C4-2B (cell line): ENCODE data around the gene PDGFC.

Experiments used
- H3K27ac ChIP-seq: fragments of 450-650 bp; 2 replicates; pipeline ENCODE4 v1.5.1; 2017
- ZFX ChIP-seq: fragments of 450-650 bp; IDR thresholded peaks from 2 replicates; pipeline ENCODE4 v1.6.1; 2017
- TF ChIP-seq, protein P1 (sequence below): fragments of 450-650 bp; conservative IDR thresholded peaks from 2 replicates; pipeline ENCODE4 v1.5.1; 2017; ENCODE audit warnings: mild to moderate bottlenecking

Gene PDGFC

DNA sequence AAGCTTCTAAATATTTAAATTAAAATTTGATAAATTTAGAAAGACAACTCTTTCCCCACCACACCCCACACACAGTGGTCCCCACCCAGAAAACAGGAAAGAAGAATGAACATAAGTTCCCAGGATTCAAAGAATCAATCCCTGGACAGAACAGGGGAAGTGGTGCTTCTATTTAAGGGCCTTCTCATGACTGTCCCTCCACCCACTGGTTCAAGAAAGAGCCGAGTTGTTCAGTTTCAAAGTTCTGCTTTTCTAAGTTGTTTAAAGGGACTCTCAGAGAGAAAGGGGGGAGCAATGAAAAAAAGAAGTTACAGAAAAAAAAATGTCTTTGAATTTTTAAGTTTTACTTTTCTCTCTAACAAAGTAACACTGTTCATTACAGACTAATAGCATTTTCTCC lies 195.8 kb downstream of the PDGFC start:
- no peak for TF ChIP-seq ZFX
- TF ChIP-seq, protein P1, sequence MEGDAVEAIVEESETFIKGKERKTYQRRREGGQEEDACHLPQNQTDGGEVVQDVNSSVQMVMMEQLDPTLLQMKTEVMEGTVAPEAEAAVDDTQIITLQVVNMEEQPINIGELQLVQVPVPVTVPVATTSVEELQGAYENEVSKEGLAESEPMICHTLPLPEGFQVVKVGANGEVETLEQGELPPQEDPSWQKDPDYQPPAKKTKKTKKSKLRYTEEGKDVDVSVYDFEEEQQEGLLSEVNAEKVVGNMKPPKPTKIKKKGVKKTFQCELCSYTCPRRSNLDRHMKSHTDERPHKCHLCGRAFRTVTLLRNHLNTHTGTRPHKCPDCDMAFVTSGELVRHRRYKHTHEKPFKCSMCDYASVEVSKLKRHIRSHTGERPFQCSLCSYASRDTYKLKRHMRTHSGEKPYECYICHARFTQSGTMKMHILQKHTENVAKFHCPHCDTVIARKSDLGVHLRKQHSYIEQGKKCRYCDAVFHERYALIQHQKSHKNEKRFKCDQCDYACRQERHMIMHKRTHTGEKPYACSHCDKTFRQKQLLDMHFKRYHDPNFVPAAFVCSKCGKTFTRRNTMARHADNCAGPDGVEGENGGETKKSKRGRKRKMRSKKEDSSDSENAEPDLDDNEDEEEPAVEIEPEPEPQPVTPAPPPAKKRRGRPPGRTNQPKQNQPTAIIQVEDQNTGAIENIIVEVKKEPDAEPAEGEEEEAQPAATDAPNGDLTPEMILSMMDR: no peak
- H3K27ac ChIP-seq: no peak overlapping the region

DNA sequence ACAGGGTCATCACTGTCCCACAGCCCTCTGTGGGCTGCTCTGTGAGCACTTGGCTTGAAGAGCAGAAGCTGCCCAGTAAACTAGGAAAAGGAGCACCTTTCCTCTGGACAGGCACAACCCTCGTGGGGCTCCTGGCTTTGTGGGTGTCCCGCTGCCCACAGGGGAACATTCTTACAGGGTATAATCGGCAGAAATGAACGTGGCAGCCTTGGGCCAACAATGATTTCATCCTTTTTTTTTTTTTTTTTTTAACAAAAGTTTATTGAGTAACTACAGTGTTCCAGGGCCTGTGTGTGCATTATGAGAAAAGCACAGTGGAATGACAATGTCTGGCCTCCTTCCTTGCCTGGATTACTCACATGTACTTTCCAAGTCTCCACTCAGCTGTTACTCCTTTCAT lies 197.2 kb downstream of the PDGFC start:
- TF ChIP-seq, protein P1: no peak
- TF ChIP-seq ZFX: no peak
- H3K27ac ChIP-seq: no peak overlapping the region

DNA sequence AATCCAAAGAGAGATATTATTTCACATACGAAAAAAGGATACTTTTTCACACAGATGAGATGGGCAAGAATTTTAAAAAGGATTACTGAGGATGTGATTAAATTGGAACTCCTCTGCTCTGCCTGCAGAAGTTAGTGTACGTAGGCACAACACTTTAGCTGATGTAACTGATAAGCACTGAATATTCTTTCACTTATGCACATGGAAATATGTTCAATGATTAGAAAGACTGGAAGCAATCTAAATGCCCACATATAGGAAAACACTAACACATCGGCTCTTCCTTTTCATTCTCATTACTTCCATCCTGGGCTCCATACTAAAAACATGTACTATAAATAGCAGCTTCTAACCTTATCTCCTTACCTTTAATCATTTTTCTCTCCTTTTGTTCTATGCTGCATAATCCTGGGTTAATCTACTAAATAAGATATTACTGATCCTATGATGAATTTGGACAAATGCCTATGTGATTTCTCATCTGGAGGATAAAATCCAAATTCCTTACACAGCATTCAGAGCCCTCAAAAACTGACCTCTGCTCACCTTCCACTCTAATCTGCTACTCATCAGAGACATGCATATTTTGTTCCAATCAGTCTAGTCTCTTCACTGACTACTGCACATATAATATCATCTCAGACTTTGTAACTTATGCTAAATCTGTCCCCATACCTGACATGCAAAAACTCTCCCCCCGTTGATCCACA lies 197.8 kb downstream of the PDGFC start:
- no peak for TF ChIP-seq ZFX
- TF ChIP-seq, protein P1: no peak

DNA sequence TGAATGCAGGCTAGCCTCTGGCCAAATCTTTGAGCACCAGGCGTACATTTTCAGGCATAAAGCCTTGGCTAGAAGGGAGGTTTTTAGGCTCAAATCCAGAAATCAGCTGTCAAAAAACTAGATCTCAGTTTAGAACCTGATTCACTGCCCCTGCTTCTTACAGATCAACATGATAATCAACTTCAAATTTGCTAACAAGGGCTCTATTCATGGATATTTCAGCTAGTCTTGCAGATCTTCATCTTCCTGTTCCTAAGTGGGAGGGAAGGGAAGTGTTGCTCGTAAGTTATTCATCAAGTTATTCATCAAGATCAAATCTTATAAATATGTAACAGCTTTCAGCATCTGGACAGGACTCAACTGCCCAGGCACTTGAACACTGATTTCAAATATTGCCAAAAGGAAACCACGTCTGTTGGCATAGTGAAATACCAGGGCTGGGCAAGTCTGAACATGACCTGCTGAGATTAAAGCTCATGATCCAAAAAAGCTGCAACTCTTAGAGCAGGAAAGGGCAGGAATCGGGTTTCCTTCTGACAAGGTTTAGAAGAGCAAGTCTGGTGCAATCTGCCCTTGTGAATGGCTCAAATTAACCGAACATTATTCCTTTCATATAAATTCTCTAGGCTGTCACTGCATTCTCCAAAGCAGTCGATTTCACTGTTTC lies 200.3 kb downstream of the PDGFC start:
- no peak overlapping the region for H3K27ac ChIP-seq
- TF ChIP-seq, protein P1: no peak
- no peak for TF ChIP-seq ZFX

More for the DNA sequence above, 197.8 kb downstream of the PDGFC start:
- no peak overlapping the region for H3K27ac ChIP-seq

DNA sequence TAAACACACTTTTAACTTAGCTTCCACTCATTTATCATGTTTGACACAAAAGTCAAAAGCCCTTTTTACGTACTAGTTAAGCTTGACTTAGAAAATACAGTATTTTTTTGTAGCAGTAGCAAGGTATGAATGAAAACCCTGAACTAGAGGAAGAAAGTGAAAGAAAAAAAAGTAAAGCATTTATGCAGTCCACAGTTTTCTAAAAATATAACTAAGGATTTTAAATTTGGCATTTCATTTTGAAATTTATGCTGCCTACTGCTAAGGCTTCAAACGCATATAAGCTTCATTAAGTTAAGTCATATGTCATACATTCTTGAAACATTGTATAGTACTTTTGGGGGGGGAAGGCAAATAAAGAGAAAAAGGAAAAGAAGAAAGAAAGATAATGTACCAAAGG lies 201.5 kb downstream of the PDGFC start:
- TF ChIP-seq ZFX: no peak
- TF ChIP-seq, protein P1: no peak
- H3K27ac ChIP-seq: no peak overlapping the region

DNA sequence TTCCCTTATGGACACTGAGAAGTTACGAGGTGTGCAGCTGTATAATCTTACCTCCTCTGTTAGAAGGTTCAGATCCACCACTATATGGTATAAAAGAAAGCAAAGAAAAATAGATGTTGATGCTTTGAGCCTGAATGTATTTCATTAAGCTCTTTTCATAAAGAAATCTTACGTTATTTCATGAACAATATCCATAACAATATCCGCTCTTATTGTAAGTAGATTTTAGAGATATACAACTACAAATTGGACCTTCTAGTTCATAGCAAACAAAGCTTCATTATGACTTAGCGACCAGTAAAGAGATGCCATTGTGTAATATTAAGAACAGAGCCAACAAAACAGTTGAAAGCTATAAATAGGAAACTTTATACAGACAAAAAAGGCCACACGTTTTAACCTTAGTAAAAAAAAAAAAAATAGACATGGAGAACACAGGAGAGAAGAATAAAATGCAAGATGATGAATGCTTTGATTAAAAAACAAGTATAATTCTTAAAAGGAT lies 203.6 kb downstream of the PDGFC start:
- no peak overlapping the region for H3K27ac ChIP-seq
- TF ChIP-seq, protein P1: no peak
- TF ChIP-seq ZFX: no peak

DNA sequence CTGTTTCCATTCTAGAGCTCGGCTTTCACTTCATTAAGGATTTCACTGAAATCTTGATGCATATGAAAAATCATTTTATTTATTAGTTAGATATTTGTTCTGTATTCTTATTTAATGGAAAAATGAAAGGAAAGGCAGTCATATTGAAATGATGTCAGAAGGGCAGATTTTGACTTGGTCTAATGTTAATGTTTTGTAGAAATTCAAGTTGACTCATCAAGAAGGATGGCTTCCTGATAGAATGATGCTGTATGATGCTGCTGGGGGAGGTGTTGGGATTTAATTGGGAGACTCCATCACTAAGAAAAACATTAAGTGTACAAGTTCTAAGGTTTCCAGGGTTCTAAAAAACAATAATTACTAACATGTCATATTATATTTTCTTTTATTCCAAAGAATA lies 204.8 kb downstream of the PDGFC start:
- no peak overlapping the region for H3K27ac ChIP-seq
- TF ChIP-seq, protein P1: no peak
- no peak for TF ChIP-seq ZFX
